ENCODE measurements around the gene CCDC170.

DNA sequence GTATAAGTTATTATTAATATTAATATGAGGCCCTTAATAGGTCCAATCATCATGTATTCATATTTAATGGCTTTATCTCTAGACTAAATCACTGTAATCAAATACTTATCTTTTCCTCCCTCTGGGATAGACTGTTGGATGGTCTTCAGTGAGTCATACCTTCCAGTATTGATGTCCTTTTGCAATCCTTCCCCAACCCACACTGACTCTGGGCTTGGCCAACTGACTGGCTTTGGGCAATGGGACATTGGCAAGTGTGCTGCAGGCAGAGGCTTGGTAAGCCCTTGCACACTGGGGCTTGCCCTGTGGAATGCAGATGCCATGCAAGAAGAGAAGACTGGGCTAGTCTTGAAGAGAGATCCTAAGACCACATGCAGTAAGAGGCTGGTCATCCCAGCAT lies 136.6 kb downstream of the CCDC170 start:
- TF ChIP-seq, protein P1, sequence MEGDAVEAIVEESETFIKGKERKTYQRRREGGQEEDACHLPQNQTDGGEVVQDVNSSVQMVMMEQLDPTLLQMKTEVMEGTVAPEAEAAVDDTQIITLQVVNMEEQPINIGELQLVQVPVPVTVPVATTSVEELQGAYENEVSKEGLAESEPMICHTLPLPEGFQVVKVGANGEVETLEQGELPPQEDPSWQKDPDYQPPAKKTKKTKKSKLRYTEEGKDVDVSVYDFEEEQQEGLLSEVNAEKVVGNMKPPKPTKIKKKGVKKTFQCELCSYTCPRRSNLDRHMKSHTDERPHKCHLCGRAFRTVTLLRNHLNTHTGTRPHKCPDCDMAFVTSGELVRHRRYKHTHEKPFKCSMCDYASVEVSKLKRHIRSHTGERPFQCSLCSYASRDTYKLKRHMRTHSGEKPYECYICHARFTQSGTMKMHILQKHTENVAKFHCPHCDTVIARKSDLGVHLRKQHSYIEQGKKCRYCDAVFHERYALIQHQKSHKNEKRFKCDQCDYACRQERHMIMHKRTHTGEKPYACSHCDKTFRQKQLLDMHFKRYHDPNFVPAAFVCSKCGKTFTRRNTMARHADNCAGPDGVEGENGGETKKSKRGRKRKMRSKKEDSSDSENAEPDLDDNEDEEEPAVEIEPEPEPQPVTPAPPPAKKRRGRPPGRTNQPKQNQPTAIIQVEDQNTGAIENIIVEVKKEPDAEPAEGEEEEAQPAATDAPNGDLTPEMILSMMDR (IDR thresholded peaks at IDR 0.05; ENCODE audit: poor library complexity), result no peak
- TF ChIP-seq EZH2phosphoT487 (IDR thresholded peaks at IDR 0.05; ENCODE audit: low read depth, severe bottlenecking, unreplicated experiment), result no peak
- no peak for TF ChIP-seq EZH2 (IDR thresholded peaks at IDR 0.05; ENCODE audit: borderline replicate concordance)
